ENCODE results near the gene C13orf42. TPM values are rescaled to one million over a fixed set of nuclear protein-coding genes. Genes with fewer than 3 reads are reported as not detected.

Gene C13orf42
- total and polyA plus RNA-seq, 2 experiments from 2014 or later = 9.4 to 96.5 TPM

DNA sequence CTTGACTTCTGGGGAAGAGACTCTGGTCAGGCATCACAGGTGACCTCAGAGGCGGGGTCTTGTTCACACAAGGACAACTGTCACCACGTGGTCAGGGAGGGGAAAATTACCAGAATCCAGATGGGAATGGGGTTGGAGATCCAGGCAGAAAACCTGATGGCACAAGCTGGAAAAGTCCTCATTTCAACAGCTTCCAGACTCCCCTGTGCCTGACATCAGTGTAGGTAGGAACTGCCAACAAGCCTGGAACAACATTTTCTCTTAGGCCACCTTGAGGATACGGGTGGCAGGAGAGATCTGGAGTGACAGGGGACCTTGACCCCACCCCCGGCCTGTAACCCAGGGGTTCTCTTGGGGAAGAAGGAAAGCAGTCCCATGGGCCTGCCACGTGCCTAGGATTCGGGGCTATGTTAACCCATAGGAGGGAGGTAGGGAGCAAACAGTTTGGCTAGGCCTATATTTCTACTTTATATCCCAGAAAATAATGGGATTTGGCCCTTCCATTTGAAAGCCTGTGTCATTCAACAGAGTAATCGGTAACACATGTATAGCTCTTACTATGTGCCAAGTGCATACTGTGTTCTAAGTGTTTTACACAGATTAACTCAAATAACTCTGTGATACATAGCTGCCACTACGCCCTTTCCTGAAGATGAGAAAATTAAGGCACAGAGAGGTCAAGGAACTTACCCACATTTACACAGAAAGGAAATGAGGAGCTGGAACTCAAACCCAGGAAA is 44.9 kb upstream of the C13orf42 start:
- no peak overlapping the region for H3K4me3 Mint-ChIP-seq
- H2AFZ ChIP-seq = no peak overlapping the region
- no peaks in the 10 kb centered on the region for H4K20me1 ChIP-seq (replicated peaks; ENCODE audit: insufficient read depth)
- H3K36me3 Mint-ChIP-seq (ENCODE audit: low read depth) = peaks cover 30% of the 10 kb centered on the region
- H3K27ac Mint-ChIP-seq = no peak overlapping the region; the same call in 1 of the 2 replicates
- H3K4me1 ChIP-seq (ENCODE audit: insufficient read depth) = peaks cover 52% of the 10 kb centered on the region
- peaks cover 7% of the 10 kb centered on the region; the same call in 1 of the 3 replicates for H3K9me3 Mint-ChIP-seq
- H3K27me3 Mint-ChIP-seq (ENCODE audit: insufficient read depth, low read depth, poor library complexity) = peaks cover 4% of the 10 kb centered on the region
- no peak overlapping the region for H3K4me3 ChIP-seq
- H3K4me1 Mint-ChIP-seq = peaks cover 67% of the 10 kb centered on the region
- peaks cover 41% of the 10 kb centered on the region for H3K79me2 ChIP-seq (replicated peaks; ENCODE audit: insufficient read depth)
- no peak for DNase-seq (ENCODE audit: low spot score)
- ATAC-seq = no peak
- H3K36me3 ChIP-seq (ENCODE audit: insufficient read depth) = no peaks in the 10 kb centered on the region
- H3K9me2 ChIP-seq (ENCODE audit: insufficient read depth) = peaks cover 5% of the 10 kb centered on the region; the same call in 1 of the 2 replicates
- H3K27me3 ChIP-seq (ENCODE audit: insufficient read depth) = no peaks in the 10 kb centered on the region
- no peak overlapping the region for H3K27ac ChIP-seq (ENCODE audit: low read depth)
- H3F3A ChIP-seq (replicated peaks; ENCODE audit: low read depth) = peaks cover 7% of the 10 kb centered on the region; the same call in 1 of the 2 replicates
- no peak overlapping the region for H3K4me2 ChIP-seq
- TF ChIP-seq ZNF114 (CRISPR knock-in tag; IDR thresholded peaks at IDR 0.05) (no peak), ZNF331 (CRISPR knock-in tag; IDR thresholded peaks at IDR 0.05; ENCODE audit: low read depth) (no peak), EZH2phosphoT487 (IDR thresholded peaks at IDR 0.05; ENCODE audit: unreplicated experiment) (no peak), NANOG (IDR thresholded peaks at IDR 0.05; ENCODE audit: borderline replicate concordance) (no peak), CREB1 (CRISPR knock-in tag; IDR thresholded peaks at IDR 0.05; ENCODE audit: low read depth) (no peak)
- TF ChIP-seq, protein P1, sequence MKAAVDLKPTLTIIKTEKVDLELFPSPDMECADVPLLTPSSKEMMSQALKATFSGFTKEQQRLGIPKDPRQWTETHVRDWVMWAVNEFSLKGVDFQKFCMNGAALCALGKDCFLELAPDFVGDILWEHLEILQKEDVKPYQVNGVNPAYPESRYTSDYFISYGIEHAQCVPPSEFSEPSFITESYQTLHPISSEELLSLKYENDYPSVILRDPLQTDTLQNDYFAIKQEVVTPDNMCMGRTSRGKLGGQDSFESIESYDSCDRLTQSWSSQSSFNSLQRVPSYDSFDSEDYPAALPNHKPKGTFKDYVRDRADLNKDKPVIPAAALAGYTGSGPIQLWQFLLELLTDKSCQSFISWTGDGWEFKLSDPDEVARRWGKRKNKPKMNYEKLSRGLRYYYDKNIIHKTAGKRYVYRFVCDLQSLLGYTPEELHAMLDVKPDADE (IDR thresholded peaks at IDR 0.05) = no peak
- TF ChIP-seq, protein P2, sequence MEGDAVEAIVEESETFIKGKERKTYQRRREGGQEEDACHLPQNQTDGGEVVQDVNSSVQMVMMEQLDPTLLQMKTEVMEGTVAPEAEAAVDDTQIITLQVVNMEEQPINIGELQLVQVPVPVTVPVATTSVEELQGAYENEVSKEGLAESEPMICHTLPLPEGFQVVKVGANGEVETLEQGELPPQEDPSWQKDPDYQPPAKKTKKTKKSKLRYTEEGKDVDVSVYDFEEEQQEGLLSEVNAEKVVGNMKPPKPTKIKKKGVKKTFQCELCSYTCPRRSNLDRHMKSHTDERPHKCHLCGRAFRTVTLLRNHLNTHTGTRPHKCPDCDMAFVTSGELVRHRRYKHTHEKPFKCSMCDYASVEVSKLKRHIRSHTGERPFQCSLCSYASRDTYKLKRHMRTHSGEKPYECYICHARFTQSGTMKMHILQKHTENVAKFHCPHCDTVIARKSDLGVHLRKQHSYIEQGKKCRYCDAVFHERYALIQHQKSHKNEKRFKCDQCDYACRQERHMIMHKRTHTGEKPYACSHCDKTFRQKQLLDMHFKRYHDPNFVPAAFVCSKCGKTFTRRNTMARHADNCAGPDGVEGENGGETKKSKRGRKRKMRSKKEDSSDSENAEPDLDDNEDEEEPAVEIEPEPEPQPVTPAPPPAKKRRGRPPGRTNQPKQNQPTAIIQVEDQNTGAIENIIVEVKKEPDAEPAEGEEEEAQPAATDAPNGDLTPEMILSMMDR (conservative IDR thresholded peaks at IDR 0.05; ENCODE audit: low read depth in 2 of 2) = no peak
- TF ChIP-seq, protein P3, sequence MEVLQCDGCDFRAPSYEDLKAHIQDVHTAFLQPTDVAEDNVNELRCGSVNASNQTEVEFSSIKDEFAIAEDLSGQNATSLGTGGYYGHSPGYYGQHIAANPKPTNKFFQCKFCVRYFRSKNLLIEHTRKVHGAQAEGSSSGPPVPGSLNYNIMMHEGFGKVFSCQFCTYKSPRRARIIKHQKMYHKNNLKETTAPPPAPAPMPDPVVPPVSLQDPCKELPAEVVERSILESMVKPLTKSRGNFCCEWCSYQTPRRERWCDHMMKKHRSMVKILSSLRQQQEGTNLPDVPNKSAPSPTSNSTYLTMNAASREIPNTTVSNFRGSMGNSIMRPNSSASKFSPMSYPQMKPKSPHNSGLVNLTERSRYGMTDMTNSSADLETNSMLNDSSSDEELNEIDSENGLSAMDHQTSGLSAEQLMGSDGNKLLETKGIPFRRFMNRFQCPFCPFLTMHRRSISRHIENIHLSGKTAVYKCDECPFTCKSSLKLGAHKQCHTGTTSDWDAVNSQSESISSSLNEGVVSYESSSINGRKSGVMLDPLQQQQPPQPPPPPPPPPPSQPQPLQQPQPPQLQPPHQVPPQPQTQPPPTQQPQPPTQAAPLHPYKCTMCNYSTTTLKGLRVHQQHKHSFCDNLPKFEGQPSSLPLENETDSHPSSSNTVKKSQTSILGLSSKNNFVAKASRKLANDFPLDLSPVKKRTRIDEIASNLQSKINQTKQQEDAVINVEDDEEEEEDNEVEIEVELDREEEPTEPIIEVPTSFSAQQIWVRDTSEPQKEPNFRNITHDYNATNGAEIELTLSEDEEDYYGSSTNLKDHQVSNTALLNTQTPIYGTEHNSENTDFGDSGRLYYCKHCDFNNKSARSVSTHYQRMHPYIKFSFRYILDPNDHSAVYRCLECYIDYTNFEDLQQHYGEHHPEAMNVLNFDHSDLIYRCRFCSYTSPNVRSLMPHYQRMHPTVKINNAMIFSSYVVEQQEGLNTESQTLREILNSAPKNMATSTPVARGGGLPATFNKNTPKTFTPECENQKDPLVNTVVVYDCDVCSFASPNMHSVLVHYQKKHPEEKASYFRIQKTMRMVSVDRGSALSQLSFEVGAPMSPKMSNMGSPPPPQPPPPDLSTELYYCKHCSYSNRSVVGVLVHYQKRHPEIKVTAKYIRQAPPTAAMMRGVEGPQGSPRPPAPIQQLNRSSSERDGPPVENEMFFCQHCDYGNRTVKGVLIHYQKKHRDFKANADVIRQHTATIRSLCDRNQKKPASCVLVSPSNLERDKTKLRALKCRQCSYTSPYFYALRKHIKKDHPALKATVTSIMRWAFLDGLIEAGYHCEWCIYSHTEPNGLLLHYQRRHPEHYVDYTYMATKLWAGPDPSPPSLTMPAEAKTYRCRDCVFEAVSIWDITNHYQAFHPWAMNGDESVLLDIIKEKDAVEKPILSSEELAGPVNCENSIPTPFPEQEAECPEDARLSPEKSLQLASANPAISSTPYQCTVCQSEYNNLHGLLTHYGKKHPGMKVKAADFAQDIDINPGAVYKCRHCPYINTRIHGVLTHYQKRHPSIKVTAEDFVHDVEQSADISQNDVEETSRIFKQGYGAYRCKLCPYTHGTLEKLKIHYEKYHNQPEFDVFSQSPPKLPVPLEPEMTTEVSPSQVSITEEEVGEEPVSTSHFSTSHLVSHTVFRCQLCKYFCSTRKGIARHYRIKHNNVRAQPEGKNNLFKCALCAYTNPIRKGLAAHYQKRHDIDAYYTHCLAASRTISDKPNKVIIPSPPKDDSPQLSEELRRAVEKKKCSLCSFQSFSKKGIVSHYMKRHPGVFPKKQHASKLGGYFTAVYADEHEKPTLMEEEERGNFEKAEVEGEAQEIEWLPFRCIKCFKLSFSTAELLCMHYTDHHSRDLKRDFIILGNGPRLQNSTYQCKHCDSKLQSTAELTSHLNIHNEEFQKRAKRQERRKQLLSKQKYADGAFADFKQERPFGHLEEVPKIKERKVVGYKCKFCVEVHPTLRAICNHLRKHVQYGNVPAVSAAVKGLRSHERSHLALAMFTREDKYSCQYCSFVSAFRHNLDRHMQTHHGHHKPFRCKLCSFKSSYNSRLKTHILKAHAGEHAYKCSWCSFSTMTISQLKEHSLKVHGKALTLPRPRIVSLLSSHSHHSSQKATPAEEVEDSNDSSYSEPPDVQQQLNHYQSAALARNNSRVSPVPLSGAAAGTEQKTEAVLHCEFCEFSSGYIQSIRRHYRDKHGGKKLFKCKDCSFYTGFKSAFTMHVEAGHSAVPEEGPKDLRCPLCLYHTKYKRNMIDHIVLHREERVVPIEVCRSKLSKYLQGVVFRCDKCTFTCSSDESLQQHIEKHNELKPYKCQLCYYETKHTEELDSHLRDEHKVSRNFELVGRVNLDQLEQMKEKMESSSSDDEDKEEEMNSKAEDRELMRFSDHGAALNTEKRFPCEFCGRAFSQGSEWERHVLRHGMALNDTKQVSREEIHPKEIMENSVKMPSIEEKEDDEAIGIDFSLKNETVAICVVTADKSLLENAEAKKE (CRISPR knock-in tag; IDR thresholded peaks at IDR 0.05) = no peak
- TF ChIP-seq, protein P4, sequence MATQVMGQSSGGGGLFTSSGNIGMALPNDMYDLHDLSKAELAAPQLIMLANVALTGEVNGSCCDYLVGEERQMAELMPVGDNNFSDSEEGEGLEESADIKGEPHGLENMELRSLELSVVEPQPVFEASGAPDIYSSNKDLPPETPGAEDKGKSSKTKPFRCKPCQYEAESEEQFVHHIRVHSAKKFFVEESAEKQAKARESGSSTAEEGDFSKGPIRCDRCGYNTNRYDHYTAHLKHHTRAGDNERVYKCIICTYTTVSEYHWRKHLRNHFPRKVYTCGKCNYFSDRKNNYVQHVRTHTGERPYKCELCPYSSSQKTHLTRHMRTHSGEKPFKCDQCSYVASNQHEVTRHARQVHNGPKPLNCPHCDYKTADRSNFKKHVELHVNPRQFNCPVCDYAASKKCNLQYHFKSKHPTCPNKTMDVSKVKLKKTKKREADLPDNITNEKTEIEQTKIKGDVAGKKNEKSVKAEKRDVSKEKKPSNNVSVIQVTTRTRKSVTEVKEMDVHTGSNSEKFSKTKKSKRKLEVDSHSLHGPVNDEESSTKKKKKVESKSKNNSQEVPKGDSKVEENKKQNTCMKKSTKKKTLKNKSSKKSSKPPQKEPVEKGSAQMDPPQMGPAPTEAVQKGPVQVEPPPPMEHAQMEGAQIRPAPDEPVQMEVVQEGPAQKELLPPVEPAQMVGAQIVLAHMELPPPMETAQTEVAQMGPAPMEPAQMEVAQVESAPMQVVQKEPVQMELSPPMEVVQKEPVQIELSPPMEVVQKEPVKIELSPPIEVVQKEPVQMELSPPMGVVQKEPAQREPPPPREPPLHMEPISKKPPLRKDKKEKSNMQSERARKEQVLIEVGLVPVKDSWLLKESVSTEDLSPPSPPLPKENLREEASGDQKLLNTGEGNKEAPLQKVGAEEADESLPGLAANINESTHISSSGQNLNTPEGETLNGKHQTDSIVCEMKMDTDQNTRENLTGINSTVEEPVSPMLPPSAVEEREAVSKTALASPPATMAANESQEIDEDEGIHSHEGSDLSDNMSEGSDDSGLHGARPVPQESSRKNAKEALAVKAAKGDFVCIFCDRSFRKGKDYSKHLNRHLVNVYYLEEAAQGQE (IDR thresholded peaks at IDR 0.05; ENCODE audit: unreplicated experiment) = no peak

Data from GM23338 (cell line).